Subcutaneous abdominal adipose tissue (tissue), 5 donors: Measurements from ENCODE around the gene TNS3.

Experiments used
- H3K27ac ChIP-seq: one replicate; pipeline ENCODE4 v1.7.0; 2013; ENCODE audit warnings: low read depth, mild to moderate bottlenecking, inconsistent platforms, low read length, moderate library complexity
- H3K27me3 ChIP-seq, 5 donors: one replicate each; pipeline ENCODE4 v1.7.0; 2013; ENCODE audit warnings: low read length in 5 of 5, inconsistent platforms in 1 of 5; ENCODE audit not compliant: control insufficient read depth in 5 of 5, insufficient read depth in 4 of 5
- H3K36me3 ChIP-seq, 5 donors: one replicate each; pipeline ENCODE4 v1.7.0; 2013; ENCODE audit warnings: low read length in 5 of 5; ENCODE audit not compliant: control insufficient read depth in 5 of 5, insufficient read depth in 5 of 5
- H3K4me1 ChIP-seq, 5 donors: one replicate each; pipeline ENCODE4 v1.7.0; 2013; ENCODE audit warnings: low read length in 5 of 5, mild to moderate bottlenecking in 3 of 5, moderate library complexity in 1 of 5; ENCODE audit not compliant: control insufficient read depth in 5 of 5, insufficient read depth in 5 of 5
- H3K4me3 ChIP-seq, 5 donors: one replicate each; pipeline ENCODE4 v1.7.0; 2013; ENCODE audit warnings: low read length in 5 of 5, low read depth in 1 of 5
- H3K9ac ChIP-seq, 5 donors: one replicate each; pipeline ENCODE4 v1.7.0; 2013; ENCODE audit warnings: low read length in 5 of 5, mild to moderate bottlenecking in 4 of 5, moderate library complexity in 3 of 5
- H3K9me3 ChIP-seq, 5 donors: one replicate each; pipeline ENCODE4 v1.7.0; 2013; ENCODE audit warnings: low read length in 5 of 5; ENCODE audit not compliant: control insufficient read depth in 5 of 5
- donor health status: healthy.
- donor health status: healthy.
- donor health status: healthy.
- donor health status: healthy.
- donor health status: healthy.

Gene TNS3

DNA sequence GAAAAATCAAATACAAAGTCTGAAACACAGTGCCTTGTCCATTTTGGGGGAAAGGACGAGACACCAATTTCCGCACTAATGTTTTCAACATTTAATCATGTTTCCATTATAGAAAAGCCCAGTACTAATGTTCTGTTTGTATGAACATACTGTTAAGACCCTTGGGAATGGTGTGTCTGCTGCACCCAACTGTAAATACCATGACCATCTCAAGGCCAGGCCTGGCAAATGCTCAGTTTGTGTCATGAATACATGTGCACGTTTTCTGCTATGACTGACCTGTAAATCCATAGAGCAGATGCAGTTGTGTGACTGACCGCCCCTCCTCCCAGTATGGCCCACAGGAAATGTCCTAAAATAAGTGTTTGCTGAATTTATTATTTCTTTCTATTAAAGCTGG is 270.0 kb downstream of the TNS3 start:
- H3K4me1 ChIP-seq: peaks cover 2 to 33% (median 25%) of the 10 kb centered on the region in 5 donors
- H3K27me3 ChIP-seq: no peaks in the 10 kb centered on the region

DNA sequence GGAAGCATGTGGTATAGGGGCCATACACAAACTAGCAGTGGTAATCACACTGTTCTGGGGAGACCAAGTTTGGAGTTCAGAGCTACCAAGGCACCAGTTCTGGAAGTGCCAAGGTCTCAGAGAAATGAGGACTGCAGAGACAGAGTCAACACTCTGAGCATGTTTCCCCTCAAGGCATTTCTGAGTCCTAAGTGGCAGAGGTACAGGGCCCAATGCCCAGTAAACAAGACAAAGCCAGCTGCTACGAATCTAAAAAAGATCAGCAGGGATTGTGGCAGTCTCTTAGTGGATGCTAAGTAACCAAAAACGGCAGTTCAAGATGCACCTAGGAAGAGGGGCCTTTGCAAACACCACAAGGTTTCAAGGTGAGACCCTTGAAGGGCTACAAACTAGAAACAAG is 271.9 kb downstream of the TNS3 start:
- no peak overlapping the region for H3K27ac ChIP-seq
- H3K27me3 ChIP-seq: no peaks in the 10 kb centered on the region
- no peak overlapping the region for H3K9ac ChIP-seq
- peaks cover 0 to 3% (median 2%) of the 10 kb centered on the region in 5 donors for H3K9me3 ChIP-seq
- H3K4me3 ChIP-seq: no peak overlapping the region
- peaks cover 6 to 27% (median 9%) of the 10 kb centered on the region in 5 donors for H3K36me3 ChIP-seq
- peaks cover 2 to 20% (median 13%) of the 10 kb centered on the region in 5 donors for H3K4me1 ChIP-seq

More for the DNA sequence above, 270.0 kb downstream of the TNS3 start:
- Histone ChIP-seq H3K9me3 (peaks cover 0 to 3% (median 2%) of the 10 kb centered on the region in 5 donors), H3K36me3 (peaks cover 6 to 22% (median 9%) of the 10 kb centered on the region in 5 donors), H3K4me3 (no peak overlapping the region), H3K9ac (no peak overlapping the region), H3K27ac (no peak overlapping the region)

DNA sequence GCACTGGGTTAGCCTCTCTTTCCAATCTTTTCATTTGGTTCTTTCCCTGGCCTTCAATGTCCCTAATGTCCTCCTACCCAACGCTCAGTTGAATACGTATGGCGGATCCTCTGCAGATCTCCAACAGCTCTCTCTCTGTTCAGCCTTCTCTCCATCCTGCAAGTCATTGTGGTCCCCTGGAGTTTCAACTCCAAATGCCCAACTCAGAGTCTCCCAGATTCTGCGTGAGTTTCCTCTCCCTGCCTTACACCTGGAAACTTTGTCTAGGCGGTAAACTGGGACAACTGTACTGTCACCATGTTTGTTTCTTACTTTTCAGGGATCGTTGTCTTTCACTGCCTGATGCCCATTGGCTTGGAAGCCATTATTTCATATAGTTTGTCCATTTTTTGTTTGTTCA is 273.1 kb downstream of the TNS3 start:
- no peak overlapping the region for H3K4me3 ChIP-seq
- peaks cover 0 to 3% (median 2%) of the 10 kb centered on the region in 5 donors for H3K9me3 ChIP-seq
- H3K36me3 ChIP-seq: peaks cover 10 to 36% (median 20%) of the 10 kb centered on the region in 5 donors
- H3K9ac ChIP-seq: no peak overlapping the region
- H3K4me1 ChIP-seq: peaks cover 0 to 8% (median under 1%) of the 10 kb centered on the region in 5 donors
- H3K27ac ChIP-seq: no peak overlapping the region
- H3K27me3 ChIP-seq: no peaks in the 10 kb centered on the region

DNA sequence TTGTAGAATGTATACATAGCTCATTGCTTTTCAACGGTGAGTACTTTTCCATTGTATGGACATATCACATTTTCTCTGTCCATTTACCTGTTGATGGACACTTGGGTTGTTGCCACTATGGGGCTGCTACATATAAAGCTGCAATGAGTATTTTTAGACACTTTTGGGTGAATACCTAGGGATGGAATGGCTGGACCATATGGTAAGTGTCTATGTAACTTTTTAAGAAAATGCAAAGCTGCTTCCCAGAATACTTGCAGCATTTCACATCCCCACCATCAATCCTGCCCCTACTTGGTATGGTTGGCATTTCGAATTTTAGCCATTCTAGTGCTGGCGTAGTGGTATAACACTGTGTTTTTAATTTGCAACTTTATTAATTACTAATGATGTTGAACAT is 274.6 kb downstream of the TNS3 start:
- Histone ChIP-seq H3K9ac (no peak overlapping the region), H3K27me3 (no peaks in the 10 kb centered on the region), H3K4me1 (peaks cover 0 to 8% (median 7%) of the 10 kb centered on the region in 5 donors), H3K36me3 (peaks cover 11 to 42% (median 29%) of the 10 kb centered on the region in 5 donors), H3K4me3 (no peak overlapping the region), H3K27ac (no peak overlapping the region), H3K9me3 (peaks cover 0 to 3% (median 2%) of the 10 kb centered on the region in 5 donors)

DNA sequence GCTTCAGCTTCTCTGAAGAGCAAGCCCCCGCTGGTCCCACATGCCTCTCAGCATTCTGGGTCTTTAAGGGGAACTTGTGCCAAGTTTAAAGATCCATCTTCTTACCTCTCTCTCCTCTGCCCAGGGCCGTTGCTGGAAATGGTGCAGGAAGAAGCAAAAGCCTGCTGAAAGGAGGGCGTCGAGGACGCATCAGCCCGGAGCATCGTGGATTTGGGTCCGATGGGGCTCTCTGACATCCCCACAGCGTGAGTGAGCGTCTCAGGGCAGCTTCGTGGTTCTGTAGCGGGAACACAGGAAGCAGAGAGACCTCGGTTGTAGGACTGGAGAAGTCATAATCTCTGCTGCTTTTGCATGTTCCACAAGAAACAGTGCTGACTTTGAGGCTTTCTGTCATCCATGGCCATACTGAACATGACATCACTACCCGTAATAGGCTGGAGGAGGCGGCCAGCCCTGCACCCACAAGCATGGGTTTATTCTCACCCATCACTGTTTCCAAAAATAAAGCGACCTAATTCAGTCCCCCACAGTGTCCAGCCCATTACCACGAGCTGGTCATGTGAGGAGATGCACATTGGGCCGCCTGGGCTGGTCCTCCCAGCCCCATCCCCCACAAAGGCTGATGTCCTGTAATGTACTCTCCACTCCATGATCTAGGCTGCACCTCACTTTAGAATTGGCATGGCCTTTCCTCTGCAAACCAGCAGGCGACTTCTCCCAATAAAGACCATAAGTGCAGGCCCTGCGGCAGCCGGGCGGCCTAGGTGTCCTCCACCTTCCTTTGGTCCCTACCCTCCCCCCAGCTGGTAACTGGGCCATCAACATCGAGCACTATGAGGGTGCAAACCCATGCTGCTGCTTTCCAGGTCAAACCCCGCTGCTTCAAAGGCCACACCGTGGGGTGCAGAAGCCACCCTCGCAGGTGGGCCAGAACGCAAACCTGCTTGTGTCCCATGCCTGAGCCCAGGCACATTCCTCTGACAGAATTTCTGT is 276.9 kb downstream of the TNS3 start:
- Histone ChIP-seq H3K27me3 (no peaks in the 10 kb centered on the region), H3K9ac (no peak overlapping the region), H3K4me1 (peaks cover 0 to 8% (median 7%) of the 10 kb centered on the region in 5 donors), H3K4me3 (no peak overlapping the region), H3K27ac (no peak overlapping the region), H3K9me3 (peaks cover 0 to 3% (median 0%) of the 10 kb centered on the region in 5 donors), H3K36me3 (peaks cover 14 to 62% (median 45%) of the 10 kb centered on the region in 5 donors)

DNA sequence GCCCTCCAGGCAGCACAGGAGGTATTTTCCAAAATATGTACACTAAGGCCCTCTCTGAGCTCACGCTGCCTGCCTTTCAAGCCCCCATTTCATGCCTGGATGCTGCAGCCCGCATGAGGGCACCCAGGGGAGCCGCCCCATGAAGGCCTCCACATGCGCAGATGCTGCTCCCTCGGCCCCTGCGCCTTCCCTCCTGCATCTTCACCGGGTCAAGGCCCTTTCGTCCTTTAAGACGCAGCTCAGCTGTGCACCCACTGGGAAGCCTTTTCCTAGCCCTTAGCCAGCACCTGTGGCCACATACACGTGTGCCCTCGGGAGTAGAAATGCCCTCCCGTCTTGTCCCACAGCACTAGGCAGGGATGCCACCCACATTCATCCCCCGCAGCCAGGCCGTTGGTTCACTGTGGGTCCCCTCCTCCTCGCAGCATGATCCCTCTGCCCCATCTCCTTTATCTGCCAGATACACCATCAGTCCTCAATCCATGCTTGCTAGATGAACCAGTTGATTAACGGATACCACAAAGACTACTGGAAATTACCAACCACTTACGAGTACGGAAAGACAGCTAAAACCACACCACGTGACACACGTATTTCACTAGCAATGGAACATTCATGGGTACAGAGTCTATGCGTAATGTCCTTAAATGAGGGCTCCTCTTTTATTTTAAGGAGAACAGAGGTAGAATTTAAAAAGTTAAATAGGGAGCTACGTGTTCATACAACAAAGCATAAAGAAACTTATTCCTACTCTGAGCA is 278.0 kb downstream of the TNS3 start:
- Histone ChIP-seq H3K27ac (no peak overlapping the region), H3K27me3 (no peaks in the 10 kb centered on the region), H3K36me3 (peaks cover 12 to 67% (median 52%) of the 10 kb centered on the region in 5 donors), H3K9me3 (peaks cover 0 to 3% (median 0%) of the 10 kb centered on the region in 5 donors), H3K4me3 (no peak overlapping the region), H3K9ac (no peak overlapping the region), H3K4me1 (peaks cover 0 to 8% (median 7%) of the 10 kb centered on the region in 5 donors)

DNA sequence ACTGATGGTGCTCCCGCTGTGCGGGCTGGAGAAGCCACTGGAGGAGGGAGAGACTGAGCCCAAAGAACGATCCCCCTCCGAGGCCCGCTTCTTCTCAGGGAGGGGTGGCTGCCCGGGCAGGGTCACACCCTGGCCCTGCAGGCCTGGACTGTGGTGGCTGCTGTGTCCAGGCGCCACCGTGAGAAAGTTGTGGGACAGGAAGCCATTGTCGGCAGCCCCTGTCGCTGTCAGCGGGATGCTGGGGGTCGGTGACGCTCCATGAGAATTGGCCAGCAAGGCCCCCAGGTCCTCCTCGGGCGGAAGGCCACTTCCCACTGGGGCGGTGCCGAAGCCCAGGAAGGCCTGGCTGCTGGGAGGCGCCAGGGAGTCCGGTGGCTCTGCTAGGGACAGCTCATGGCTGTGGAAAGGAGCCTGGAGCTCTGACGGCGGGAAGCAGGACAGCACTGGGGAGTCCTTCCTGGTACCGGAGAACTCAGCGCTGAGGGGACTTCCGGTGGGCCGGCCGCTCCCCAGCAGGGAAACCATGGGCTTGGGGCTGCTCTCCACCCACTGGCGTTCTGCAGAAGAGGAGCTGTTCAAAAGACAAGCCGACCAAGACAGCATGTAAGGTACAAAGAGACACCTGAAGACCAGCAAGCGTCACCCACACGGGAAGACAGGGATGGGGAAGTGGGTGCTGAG is 278.8 kb downstream of the TNS3 start:
- H3K27me3 ChIP-seq: no peaks in the 10 kb centered on the region
- H3K27ac ChIP-seq: no peak overlapping the region
- no peak overlapping the region for H3K9ac ChIP-seq
- peaks cover 0 to 8% (median 7%) of the 10 kb centered on the region in 5 donors for H3K4me1 ChIP-seq
- H3K36me3 ChIP-seq: peaks cover 8 to 71% (median 53%) of the 10 kb centered on the region in 5 donors
- H3K9me3 ChIP-seq: no peaks in the 10 kb centered on the region
- H3K4me3 ChIP-seq: no peak overlapping the region

DNA sequence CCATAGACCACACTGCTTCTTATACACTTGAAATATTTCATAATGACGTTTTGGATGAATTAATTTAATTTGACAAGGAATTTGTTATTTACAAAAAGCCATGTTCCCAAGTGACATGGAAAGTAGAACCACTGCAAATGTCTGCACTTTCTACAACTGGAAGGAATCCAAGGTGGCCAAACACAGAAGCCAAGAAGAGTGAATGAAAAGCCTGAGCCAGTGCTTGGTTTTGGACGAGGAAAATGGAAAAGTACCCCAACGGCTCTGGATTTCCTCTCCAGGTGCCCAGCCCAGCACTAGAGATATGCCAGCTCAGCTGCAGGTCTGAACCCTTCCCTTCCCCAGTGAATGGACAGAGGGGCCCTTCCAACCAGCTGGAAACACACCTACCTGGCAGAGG is 279.4 kb downstream of the TNS3 start:
- Histone ChIP-seq H3K27me3 (no peaks in the 10 kb centered on the region), H3K9me3 (no peaks in the 10 kb centered on the region), H3K4me1 (peaks cover 0 to 8% (median 7%) of the 10 kb centered on the region in 5 donors), H3K36me3 (peaks cover 8 to 73% (median 55%) of the 10 kb centered on the region in 5 donors), H3K27ac (no peak overlapping the region), H3K4me3 (no peak overlapping the region), H3K9ac (no peak overlapping the region)

DNA sequence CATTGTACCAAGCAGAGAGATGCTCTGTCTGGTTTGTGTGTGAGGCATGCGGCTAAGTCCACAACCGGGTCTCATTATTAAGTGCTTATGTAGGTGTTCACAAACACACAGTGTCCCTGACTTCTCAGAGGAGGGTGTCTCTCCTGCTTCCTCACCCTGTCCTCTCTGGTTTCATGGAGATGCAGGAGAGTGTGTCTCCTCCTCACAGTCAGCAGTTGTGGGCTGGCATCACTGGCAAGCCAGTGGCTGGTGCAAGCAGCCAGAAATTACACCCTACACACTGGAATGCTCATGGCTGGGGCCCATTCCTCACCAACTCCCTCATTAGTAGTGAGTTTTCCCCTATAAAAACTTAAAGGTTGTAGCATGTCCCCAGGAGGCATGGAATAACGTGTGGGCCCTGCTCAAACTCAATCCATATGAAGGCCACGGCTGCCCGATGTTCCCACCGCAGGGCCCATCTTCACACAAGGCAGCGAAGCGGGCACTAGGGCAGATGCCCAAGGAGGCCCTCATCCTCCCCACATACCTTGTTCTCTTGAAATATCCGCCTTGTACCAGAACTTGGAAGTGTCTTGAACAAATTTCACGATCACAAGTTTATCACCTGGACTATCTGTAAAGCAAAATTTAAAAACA is 280.1 kb downstream of the TNS3 start:
- Histone ChIP-seq H3K36me3 (peaks cover 8 to 81% (median 62%) of the 10 kb centered on the region in 5 donors), H3K27me3 (no peaks in the 10 kb centered on the region), H3K4me3 (no peak overlapping the region), H3K4me1 (peaks cover 0 to 8% (median 7%) of the 10 kb centered on the region in 5 donors), H3K9me3 (no peaks in the 10 kb centered on the region), H3K27ac (no peak overlapping the region), H3K9ac (no peak overlapping the region)
